CD4-positive, alpha-beta T cell treated with Interferon alpha-2 for 1 hour (primary cell): ENCODE results near the gene PPP1CC.
"Not testable (repeated sequence)": the region's sequence is repeated elsewhere in the genome, so short reads cannot be mapped to it uniquely, and the experiment has no call there.

Experiments used
- DNase-seq, 2 donors: peaks; one replicate each; pipeline ENCODE4 v3.0.0-alpha.2; 2020 to 2022

Gene PPP1CC

DNA sequence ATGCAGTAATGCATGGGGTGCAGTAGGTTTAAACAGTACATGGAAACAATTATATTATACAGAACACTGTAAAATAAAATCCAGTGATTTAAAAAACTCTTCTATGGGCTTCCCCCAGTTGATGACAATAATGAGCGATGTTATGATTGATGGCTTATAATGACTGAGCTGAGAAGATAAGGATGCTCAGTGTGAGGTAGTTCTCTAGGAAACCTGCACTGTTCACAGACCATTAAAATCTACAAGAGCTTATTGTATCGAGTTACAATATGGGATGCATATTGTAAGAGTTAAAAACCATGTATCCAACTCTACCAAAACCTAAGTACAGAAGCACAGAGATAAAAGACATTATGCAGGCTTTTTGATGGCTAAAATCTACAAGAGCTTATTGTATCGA lies 19.8 kb downstream of the PPP1CC start:
- not testable (repeated sequence) for DNase-seq

DNA sequence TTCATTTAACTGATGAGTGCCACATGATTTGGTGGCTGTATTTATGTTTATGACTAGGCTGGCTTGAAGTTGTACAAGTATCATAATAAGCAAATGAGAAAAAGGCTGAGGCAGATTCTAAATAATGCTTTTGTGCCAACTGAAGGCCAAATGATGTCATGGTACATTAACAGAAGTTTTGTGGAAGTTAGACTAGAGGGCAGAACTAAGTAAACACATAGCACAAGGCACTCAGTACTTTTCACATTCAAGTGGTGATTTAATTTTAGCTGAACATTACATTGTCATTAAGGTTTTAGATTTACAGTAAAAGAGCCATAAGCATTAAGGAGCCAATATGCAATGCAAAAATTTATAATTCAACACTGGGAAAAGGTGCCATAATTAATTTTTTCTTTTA lies 21.1 kb downstream of the PPP1CC start:
- no peak for DNase-seq

DNA sequence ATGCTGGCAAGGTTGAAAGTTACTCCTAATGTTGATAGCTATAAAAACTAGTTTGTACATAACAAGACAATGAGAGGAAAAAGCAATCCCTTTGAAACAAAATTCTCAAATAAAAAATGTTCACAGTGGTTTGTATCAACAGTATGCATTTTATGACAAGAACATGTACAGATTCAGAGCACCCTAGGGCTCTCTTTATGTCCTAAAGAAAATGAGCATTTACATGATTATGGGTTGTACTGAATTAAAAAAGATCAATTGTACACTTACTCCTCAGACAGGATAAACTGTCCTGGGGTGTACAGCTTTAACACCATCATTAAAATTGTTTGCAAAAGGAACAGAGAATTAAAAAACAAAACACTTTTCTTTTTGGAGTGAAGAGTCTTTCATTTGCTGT lies 22.2 kb downstream of the PPP1CC start:
- DNase-seq = no peak

DNA sequence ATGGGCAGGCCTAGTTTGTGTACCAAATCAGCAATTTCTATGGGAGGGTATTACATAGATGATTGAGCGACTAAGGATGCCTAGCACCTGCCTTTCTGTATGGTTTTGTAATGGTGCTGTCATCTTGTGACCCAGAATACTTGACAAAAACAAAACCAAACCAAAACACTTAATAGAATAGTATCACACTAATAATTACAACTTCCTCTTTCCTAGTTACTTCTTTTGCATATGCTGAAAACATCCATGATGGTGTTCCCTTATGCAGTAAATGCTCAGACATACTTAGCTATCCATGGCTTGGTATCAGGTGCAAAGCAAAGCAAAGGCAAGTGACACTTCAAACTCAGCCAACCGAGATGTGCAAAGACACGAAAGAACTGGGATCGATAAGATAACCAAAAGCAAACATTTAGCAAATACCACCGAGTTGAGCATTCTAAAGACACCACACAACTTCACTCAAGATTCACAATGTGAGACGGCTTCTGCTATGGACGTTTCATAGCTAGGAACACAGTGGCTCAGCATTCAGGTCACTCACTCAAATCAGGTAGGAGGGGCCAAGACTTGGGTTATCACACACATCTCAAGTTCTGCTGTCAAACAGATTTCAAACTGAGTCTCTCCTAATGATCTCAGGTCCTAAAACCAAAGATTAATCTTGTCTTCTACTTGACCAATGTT lies 24.3 kb downstream of the PPP1CC start:
- no peak for DNase-seq

DNA sequence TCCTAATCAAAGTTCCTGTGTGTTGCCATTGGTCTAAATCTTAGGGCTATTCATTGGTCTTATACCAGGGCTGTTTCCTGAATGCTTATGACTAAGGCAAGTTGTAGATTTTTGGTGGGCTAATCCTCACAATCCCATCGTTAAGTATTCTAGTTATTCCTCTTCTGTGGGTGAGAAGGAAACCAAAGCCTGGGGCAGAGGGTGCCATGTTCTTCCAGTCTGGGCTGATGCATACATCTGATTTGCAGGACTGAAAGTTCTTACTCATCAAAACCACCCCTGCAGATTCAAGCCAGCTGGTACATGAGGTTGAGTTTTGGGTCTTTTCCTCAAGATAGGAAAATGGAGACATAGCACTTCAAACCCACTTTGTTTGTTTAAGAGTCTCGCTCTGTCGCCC lies 25.7 kb downstream of the PPP1CC start:
- DNase-seq = no peak

DNA sequence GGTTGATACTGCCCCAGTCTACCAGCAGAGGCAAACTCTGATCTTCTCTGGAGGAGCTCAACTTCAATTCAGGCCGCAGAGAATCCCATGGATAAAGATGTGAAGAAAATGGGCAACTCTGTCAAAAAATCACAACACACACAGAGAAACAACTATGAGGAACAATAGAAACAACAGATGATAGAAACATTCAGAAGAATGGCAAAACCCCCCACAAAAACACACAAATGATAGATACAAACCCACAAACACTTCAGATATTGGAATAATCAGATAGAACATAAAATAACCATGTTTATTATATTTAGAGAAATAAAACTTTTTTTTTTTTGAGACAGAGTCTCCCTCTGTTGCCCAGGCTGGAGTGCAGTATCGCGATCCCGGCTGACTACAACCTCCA lies 33.8 kb downstream of the PPP1CC start:
- no peak for DNase-seq

DNA sequence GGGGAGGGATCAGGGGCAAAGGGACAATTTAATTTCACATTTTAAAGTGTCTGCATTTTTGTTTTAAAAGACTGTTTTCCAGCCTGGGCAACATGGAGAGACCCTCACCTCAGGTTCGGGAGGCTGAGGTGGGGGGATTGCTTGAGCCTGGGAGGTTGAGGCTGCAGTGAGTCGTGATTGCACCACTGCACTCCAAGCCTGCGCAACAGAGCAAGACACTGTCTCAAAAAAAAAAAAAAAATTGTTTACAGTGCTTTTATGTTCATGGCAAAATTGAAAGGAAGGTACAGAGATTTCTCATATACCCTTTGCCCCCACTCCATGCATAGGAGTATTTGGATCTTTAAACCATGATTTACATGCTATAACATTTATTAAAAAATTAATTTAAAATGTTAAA lies 37.4 kb downstream of the PPP1CC start:
- no peak for DNase-seq

DNA sequence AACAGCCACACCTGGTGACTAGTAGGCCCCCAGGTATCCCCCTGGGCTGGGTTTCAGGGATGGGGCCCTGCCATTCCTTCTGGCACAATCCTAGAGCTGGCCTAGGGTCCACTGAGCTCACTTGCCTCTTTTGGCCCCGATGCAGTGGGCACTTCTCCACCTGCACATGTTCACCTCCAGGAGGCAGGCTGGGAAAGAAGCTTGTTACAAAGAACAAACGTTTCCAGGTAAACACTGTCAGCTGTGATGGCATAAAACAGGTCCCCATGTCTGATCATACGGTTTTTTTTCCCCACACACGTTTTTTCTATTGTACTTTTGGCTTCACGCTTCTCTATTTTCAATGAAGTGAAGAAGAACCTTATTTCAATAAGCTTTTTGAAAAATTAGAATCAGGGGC lies 37.9 kb downstream of the PPP1CC start:
- peak in 1 of 2 donors; percentile 22 for DNase-seq

DNA sequence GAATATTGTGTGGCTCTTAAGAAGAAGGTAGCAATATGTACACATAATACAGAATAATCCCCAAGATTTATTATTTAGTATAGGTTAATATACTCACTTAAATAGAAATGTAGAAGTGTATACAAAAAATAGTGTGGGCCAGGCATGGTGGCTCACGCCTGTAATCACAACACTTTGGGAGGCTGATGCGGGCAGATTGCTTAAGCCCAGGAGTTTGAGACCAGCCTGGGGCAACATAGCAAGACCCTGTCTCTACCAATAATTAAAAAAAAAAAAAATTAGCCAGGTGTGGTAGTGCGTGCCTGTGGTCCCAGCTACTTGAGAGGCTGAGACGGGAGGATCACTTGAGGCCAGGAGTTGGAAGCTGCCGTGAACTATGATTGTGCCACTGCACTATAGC lies 38.5 kb downstream of the PPP1CC start:
- DNase-seq = no peak

DNA sequence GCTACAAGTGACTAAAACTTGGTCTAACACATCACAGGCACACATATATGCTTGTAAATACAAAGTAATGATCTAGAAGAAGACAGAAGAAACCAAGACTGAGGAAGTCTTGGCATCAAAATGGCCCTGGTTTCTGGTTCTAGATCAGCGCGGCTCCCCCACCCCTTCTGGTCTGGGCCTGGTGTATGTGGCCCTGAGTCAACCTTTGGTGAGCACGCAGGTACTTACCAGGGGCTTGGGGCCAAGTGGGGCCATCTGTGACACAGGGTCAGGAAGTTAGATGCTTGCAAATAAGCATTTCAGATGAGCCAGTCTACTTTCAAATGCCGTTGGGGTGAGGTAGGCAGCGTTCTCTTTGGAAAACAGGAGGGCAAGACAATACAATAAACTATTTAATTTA lies 40.6 kb downstream of the PPP1CC start:
- DNase-seq = no peak

DNA sequence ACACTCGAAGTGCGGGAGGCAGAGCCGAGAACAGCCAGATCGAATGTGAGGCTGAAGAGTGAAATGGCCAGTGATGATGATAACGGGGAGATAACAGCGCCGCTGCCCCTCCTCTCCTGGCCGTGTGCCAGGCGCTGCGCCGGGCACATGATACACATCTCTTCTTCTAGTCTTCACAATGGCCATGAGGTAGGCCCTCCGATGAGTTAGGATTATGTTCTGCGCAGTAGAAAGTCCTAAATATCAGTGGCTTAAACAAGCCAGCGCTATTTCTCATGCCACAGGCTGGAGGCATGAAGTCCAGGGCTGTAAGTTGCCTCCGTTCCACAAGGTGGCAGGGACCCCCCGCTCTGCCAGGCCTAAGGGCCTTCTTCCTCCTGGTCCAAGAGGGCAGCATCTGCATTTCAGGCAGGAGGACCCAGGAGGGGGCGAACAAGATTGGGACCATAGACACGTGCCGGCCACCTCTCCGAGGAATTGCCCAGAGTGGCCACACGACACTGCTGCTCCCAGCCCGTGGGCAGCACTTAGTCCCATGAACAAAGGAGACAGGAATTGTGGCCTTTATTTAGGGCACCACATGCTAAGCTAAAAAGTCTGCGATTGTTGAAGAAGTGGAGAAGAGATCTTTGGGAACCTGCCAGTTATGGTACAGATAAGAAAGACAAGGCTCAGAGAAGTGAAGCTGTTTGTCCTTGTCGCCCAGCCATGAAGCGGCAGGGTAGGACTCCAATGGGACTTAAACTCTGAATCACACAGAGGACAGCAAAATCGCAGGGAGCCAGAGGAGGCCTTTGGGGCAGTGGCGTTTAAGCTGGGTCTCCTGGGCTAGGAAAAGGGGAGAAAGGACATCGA lies 42.9 kb downstream of the PPP1CC start:
- no peak for DNase-seq

DNA sequence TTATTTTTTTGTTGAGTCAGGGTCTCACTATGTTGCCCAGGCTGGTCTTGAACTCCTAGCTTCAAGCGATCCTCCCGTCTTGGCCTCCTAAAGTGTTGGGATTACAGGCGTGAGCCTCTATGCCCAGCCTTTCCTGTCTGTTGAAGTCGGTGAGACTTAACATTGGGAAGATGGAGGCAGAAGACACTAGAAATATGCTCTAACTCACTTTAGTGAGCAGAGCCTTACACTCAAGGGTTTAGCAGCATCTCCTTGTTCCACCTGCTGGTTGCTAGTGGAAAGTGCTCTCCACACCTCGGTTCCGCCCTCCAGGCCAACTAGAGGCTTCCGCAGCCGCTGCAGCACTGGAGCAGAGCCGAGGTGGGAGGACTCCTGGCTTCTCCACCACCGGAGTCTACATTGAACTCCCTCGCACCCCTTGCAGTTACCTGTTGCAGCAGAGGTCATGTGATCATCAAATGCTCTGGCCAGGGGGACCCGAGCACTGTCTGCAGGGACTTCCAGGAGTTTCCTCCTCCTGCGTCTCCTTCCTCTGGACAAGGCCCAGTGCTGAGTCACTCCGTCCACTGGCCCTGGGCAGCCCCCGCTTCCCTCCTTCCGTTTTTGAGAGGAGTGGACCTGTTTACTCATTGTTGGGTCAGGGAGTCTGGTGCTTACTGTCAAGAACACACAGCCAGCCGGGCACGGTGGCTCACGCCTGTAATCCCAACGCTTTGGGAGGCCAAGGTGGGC lies 44.4 kb downstream of the PPP1CC start:
- peak; percentile 84 to 85 for DNase-seq

DNA sequence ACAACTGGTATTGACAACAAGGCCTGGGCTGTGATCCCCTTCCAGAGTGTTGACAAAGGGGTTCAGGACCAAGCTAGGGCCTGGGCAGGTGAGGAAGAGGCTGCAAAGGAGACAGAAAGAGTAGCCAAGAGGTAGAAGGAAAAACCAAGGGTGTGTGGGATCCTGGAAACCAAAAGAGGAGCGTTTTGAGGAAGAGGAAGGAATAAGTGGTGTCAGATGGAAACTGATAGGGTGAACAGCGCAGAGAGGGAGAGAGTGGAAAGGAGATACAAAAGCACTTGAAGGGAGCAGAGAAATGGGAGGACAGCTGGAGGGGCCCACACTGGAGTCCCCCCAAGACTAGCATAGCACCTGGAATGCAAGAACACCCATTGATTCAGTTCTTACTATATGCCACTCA lies 45.5 kb downstream of the PPP1CC start:
- DNase-seq = no peak

DNA sequence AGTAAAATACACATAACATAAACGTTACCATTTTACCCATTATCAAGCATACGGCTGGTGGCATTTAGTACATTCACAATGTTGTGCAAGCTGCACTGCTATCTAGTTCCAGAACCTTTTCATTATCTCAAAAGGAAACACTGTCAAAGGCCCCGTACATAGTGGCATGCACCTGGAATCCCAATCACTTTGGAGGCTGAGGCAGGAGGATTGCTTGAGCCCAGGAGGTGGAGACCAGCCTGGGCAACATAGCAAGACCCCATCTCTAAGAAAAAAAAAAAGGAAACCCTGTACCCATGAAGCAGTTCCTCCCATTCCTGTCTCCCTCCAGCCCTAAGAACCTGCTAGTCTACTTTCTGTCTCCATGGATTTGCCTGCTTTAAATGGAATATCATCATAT lies 46.4 kb downstream of the PPP1CC start:
- DNase-seq = no peak

DNA sequence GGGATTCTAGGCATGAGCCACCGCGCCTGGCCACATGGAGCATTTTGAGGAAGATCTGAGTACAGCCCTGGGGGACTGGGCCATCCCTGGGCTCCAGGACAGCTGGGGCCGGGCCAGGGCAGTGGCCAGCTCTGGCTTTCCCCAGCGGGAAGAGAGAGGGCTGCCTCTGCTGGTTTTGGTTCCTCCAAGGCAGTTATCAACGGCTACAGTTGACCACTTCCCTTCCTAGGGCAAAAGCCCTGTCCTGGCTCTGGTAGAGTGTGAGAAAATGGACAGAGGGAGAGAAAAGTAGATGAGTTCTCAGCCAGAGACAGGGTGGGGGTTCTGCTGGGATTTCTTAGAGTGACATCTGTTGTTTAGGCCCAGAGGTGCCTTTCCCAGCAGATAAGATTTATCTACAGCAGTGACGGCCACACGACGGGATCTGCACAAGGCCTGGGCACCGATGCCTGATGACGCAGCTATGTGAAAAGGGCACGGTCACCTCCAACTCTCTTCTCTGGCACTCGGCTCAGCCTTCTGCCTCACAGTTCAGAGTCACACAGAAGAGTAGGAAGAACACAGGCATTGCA lies 48.3 kb downstream of the PPP1CC start:
- no peak for DNase-seq

DNA sequence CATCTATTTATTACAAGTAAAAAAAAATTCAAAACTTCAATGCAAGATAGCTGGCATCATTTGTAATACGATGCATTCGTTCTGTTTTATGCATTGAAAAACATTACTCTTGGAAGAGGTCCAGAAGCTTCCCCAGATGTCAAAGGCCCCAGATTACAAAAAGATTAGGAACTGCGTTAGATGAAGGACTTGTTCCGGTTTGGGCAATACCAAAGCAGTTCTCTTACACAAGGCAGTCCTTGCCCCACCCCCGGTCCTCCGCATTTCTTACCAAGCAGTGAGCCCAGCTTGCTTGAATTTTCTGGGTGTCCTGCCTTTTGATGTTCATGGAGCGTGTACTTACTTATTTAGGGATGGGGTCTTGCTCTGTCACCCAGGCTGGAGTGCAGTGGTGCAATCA lies 49.0 kb downstream of the PPP1CC start:
- DNase-seq = peak in 1 of 2 donors; percentile 27

DNA sequence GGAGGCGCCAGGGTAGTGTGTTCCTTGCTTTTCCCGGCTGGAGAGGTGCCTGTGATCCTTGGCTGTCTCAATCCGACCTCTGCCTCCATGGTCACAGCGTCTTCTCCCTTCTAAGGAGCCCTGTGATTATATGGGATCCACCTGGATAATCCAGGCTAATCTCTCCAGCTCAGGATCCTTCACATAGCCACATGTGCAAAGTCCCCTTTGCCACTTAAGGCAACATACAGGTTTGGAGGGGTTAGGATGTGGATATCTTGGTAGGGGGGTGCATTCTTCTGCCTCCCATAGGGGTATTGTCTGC lies 52.6 kb downstream of the PPP1CC start:
- no peak for DNase-seq

DNA sequence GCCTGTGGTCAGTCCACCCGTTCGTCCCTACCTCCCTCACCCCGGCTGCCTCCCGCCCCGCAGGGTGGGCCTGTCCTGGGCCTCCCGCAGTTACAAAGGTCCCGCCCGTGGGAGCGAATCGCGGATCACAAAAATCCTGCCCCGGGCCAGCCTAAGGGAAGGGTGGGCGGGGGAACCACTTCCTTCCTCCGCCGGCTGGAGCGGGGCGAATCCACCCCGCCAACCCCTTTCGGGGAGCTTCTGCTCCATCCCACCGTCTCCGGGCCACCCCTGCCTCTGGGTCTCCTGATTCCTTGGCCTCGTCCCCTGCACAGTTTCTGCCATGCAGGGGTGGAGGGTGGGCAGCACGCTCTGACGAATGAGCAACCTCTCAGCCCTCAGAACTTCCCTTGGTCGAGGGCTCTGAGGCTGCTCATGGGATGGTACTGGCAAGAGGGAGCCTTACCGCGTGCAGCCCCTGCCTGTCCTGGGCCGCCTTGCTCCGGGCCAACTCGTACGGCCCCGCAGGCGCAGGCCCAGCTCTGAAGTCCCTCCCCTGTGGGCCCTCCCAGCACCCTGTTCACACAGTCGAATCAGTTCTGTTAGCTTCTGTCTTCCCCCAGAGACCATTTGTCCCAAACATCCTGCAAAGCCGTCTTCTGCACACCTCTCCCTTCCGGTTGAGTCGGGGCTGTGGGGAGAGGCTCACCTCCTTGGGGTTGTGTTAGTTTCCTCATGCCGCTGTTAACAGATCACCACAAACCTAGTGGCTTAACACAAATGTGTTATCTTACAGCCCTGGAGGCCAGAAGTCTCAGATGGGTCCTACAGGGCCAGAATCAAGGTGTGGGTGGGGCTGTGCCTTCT lies 53.2 kb downstream of the PPP1CC start:
- peak; percentile 38 to 52 for DNase-seq

DNA sequence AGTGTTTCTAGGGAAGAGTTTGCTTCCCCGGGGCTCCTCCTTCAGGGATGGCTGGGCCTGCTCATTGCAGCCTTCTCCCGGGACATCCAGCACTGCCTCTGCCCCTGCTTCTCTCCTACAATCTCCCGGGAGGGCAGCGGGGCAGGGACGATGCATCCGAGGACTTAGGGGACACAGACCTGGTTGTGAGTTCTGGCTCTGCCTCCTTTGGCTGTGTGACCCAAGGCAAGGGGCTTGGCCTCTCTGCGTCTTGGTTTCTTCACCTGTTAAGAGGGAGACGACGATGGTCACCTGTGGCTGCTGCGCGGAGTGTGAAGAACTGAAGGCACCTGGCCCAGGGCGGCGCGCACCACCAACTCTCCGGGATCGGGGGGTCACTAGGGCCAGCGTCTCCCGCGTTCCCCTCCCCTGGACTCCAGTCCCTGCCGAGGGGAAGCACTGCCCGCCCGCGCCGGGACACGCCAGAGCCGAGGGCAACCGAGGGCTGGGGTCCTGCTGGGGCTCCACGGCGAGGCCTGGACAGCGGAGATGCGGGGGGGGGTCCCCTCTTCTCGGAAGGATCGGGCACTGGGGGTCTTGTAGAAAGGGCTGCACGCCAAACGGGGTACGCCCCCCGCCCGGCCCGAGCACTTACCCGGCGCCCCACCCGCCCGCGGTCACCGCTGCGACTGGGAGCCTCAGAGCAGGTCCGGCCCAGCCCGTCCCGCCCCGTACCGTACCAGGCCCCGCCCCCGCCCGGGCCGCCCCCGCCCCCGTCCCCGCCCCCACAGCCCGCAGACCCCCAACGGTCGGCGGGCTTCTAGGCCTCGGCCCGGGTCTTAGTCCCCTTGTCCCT lies 54.0 kb downstream of the PPP1CC start, which contains the start of gene HVCN1:
Gene HVCN1 (minus strand): TSS at position 670 of the 835 bp plus-strand sequence. CDS start 5,870 bp downstream, outside the sequence.
- DNase-seq = peak; percentile 38 to 48

DNA sequence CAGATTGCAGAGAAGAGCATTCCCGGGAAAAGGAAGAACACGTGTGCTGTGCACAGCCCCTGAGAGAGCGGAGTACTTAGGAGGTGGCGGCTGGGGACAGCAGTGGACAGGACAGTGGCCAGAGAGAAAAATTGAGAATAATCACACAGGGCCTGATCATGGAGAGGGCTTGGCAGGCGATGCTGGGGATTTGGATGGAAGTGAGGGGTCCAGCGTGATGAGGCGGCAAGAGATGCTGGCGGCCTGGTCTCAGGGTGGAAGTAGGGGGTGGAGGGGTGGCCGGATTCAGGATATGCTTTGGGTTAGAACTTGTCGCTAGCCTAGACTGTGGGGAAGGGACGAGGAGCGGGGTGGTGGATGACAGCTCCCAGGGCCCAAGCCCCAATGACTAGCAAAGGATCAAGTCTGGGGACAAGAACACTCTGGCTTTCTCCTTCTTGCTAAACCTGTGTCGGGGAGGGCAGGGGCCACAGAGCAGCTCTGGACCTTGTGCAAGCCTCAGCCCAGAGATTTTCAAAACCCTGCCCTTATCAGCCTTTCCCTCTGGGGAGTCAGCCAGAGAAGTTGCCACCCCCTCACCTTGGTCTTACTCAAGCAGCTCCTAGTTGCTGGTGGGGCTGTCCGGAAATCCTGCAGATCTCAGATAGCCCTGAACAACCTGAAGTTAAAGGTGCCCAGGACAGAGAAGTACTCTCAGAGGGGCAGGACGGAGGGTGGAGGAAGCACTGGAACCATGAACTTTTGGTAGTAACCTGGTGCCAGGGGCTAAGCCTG lies 55.1 kb downstream of the PPP1CC start:
- no peak for DNase-seq
